Lung (tissue), 12 donors: ENCODE results near the gene OGFOD2. TPM values are rescaled to one million over a fixed set of nuclear protein-coding genes. Genes with fewer than 3 reads are reported as not detected.

Source experiments
- ATAC-seq: fragments of 200-7000 bp; cut with Tn5 transposase; one replicate; pipeline ENCODE4 v1.9.1; 2020; ENCODE audit warnings: moderate number of reproducible peaks; ENCODE audit not compliant: insufficient read depth, low FRiP score
- DNase-seq, 3 donors: peaks; one replicate each; pipeline ENCODE4 v3.0.0-alpha.2; 2013 to 2017
- H3K27ac ChIP-seq, 2 donors: one replicate each; pipeline ENCODE4 v1.5.1; 2013; ENCODE audit warnings: mild to moderate bottlenecking in 2 of 2, moderate library complexity in 2 of 2, control low read depth in 1 of 2, inconsistent platforms in 1 of 2, low read depth in 1 of 2, low read length in 1 of 2
- H3K27me3 ChIP-seq, 3 donors: one replicate each; pipeline ENCODE4 v1.5.1; 2013; ENCODE audit warnings: low read length in 2 of 3; ENCODE audit not compliant: control insufficient read depth in 3 of 3, insufficient read depth in 3 of 3
- H3K36me3 ChIP-seq, 4 donors: one replicate each; pipeline ENCODE4 v1.5.1; 2013; ENCODE audit warnings: low read length in 4 of 4, mild to moderate bottlenecking in 1 of 4, moderate library complexity in 1 of 4; ENCODE audit not compliant: control insufficient read depth in 4 of 4, insufficient read depth in 4 of 4
- H3K4me1 ChIP-seq, 5 donors: one replicate each; pipeline ENCODE4 v1.5.1; 2013; ENCODE audit warnings: low read length in 5 of 5, mild to moderate bottlenecking in 2 of 5, moderate library complexity in 1 of 5; ENCODE audit not compliant: control insufficient read depth in 5 of 5, insufficient read depth in 5 of 5
- H3K4me3 ChIP-seq: one replicate; pipeline ENCODE4 v1.5.1; 2013; ENCODE audit warnings: mild to moderate bottlenecking, control low read depth, moderate library complexity
- H3K9ac ChIP-seq, 2 donors: one replicate each; pipeline ENCODE4 v1.5.1; 2013; ENCODE audit warnings: low read length in 2 of 2, control low read depth in 1 of 2; ENCODE audit not compliant: insufficient read depth in 1 of 2
- H3K9me3 ChIP-seq, 4 donors: one replicate each; pipeline ENCODE4 v1.5.1; 2013; ENCODE audit warnings: low read length in 3 of 4, mild to moderate bottlenecking in 1 of 4, moderate library complexity in 1 of 4; ENCODE audit not compliant: control insufficient read depth in 4 of 4, insufficient read depth in 3 of 4
- CTCF ChIP-seq: IDR thresholded peaks from 2 replicates; pipeline ENCODE4 v1.5.1; 2012; ENCODE audit warnings: mild to moderate bottlenecking; ENCODE audit errors: control extremely low read depth, extremely low read depth
- WGBS, 2 donors: extraction: QIAGEN DNeasy Blood & Tissue Kit; methylation state at CpG; one replicate each; pipeline ENCODE4 v1.1.7; 2013; 5-methylcytosine and 5-hydroxymethylcytosine counted together
- polyA plus RNA-seq, 2 donors: library from polyadenylated mRNA; stranded (reverse); fragments of 200-250 nt; gene quantifications; one replicate each; pipeline ENCODE4 v1.2.1, GENCODE V29; 2013
- total RNA-seq, 2 donors: library from RNA; depleted of rRNA in 1 of 2; stranded (reverse); fragments of >200 nt in 1 of 2; gene quantifications; one replicate each; pipeline ENCODE4 v1.2.1, GENCODE V29; 2014 to 2021
- donor health status: control.
- donor health status: control.
- donor health status: Bipolar disorder and iron deficiency.
- donor health status: healthy.
- donor health status: DM: yes; HTN: yes; CAD: no.

Gene OGFOD2
- total and polyA plus RNA-seq, 4 donors, result 11.4 to 30.1 (median 18.5) TPM

GRCh38 chr12:122997343-122998250, 22.6 kb downstream of the OGFOD2 start:
- WGBS, 2 donors, result 95 to 97% methylated on average over 25 of the region's 25 CpGs
- H3K4me3 ChIP-seq, result no peak overlapping the region

GRCh38 chr12:122998316-122998715, 23.3 kb downstream of the OGFOD2 start:
- no peak for ATAC-seq
- Histone ChIP-seq H3K36me3 (peaks cover 0 to 50% (median 2%) of the 10 kb centered on the region in 4 donors), H3K9me3 (no peaks in the 10 kb centered on the region), H3K27me3 (no peaks in the 10 kb centered on the region), H3K27ac (no peak overlapping the region), H3K4me3 (no peak overlapping the region), H3K4me1 (peaks cover 0 to 2% (median 0%) of the 10 kb centered on the region in 5 donors), H3K9ac (no peak overlapping the region)
- WGBS, 2 donors, result 68 to 90% methylated on average over 4 of the region's 4 CpGs
- no peak for TF ChIP-seq CTCF
- DNase-seq, result no peak

More at GRCh38 chr12:122997343-122998250, 22.6 kb downstream of the OGFOD2 start:
- Histone ChIP-seq H3K27me3 (no peaks in the 10 kb centered on the region), H3K9me3 (no peaks in the 10 kb centered on the region), H3K27ac (no peak overlapping the region), H3K9ac (no peak overlapping the region), H3K4me1 (peaks cover 0 to 2% (median 0%) of the 10 kb centered on the region in 5 donors), H3K36me3 (peaks cover 0 to 50% (median 2%) of the 10 kb centered on the region in 4 donors)
- no peak for DNase-seq
- no peak for ATAC-seq
- no peak for TF ChIP-seq CTCF

- no peaks in the 10 kb centered on the region for H3K9me3 ChIP-seq
- H3K9ac ChIP-seq, result no peak overlapping the region
- DNase-seq (no peak), ATAC-seq (no peak)
- peaks cover 0 to 2% (median 0%) of the 10 kb centered on the region in 5 donors for H3K4me1 ChIP-seq
- H3K27me3 ChIP-seq, result no peaks in the 10 kb centered on the region
- no peak for TF ChIP-seq CTCF
- H3K27ac ChIP-seq, result no peak overlapping the region
- peaks cover 0 to 51% (median 3%) of the 10 kb centered on the region in 4 donors for H3K36me3 ChIP-seq
- no peak overlapping the region for H3K4me3 ChIP-seq
- 92 to 96% methylated on average over 8 of the region's 8 CpGs for WGBS, 2 donors
Measured at GRCh38 chr12:122999196-122999946, 24.3 kb downstream of the OGFOD2 start.
